HG03520 (cell line): ENCODE results near the gene INHBA.

Experiments
- ATAC-seq: cut with Tn5 transposase; IDR thresholded peaks from one replicate; pipeline ENCODE4 v1.9.1; 2021; ENCODE audit warnings: mild to moderate bottlenecking, moderate library complexity; ENCODE audit not compliant: unreplicated experiment

Gene INHBA

GRCh38 chr7:41702635-41703371 is at the start of gene INHBA:
INHBA (minus strand) TSS chr7:41703090; CDS start chr7:41700374, 2,716 bp downstream.
- ATAC-seq: no peak

GRCh38 chr7:41752615-41753014 is 49.7 kb upstream of the INHBA start:
- no peak for ATAC-seq

GRCh38 chr7:41750661-41751540 is 48.0 kb upstream of the INHBA start:
- no peak for ATAC-seq

- no peak for ATAC-seq
Measured at GRCh38 chr7:41747961-41748360, 45.1 kb upstream of the INHBA start.

GRCh38 chr7:41745451-41745850 is 42.6 kb upstream of the INHBA start:
- ATAC-seq: no peak

GRCh38 chr7:41744161-41744560 is 41.3 kb upstream of the INHBA start:
- ATAC-seq: no peak

GRCh38 chr7:41742401-41743020 is 39.6 kb upstream of the INHBA start:
- ATAC-seq: no peak

GRCh38 chr7:41738806-41739205 is 35.9 kb upstream of the INHBA start:
- ATAC-seq: no peak

GRCh38 chr7:41738336-41738735 is 35.4 kb upstream of the INHBA start:
- ATAC-seq: no peak

GRCh38 chr7:41735206-41735605 is 32.3 kb upstream of the INHBA start:
- ATAC-seq: no peak

GRCh38 chr7:41732843-41733306 is 30.0 kb upstream of the INHBA start:
- no peak for ATAC-seq

- ATAC-seq: no peak
Measured at GRCh38 chr7:41732436-41732785, 29.5 kb upstream of the INHBA start.

- peak; percentile 98 for ATAC-seq
Measured at GRCh38 chr7:41731493-41732435, 28.9 kb upstream of the INHBA start.

GRCh38 chr7:41730668-41731067 is 27.8 kb upstream of the INHBA start:
- no peak for ATAC-seq

GRCh38 chr7:41730161-41730560 is 27.3 kb upstream of the INHBA start:
- no peak for ATAC-seq

- no peak for ATAC-seq
Measured at GRCh38 chr7:41729059-41729458, 26.2 kb upstream of the INHBA start.

- no peak for ATAC-seq
Measured at GRCh38 chr7:41725013-41725412, 22.1 kb upstream of the INHBA start.

GRCh38 chr7:41720886-41721285 is 18.0 kb upstream of the INHBA start:
- ATAC-seq: no peak

- no peak for ATAC-seq
Measured at GRCh38 chr7:41720046-41720445, 17.2 kb upstream of the INHBA start.

GRCh38 chr7:41716691-41717090 is 13.8 kb upstream of the INHBA start:
- no peak for ATAC-seq

- no peak for ATAC-seq
Measured at GRCh38 chr7:41715000-41715399, 12.1 kb upstream of the INHBA start.
